ENCODE results near the gene HSD17B11.

GRCh38 chr4:87327136-87327535 is 63.9 kb downstream of the HSD17B11 start:
- TF ChIP-seq CTCF (conservative IDR thresholded peaks at IDR 0.05; ENCODE audit: low read depth, low read length), result no peak
- TF ChIP-seq EZH2 (IDR thresholded peaks at IDR 0.05; ENCODE audit: borderline replicate concordance, low read depth, low read length, poor library complexity, severe bottlenecking), result no peak

All from A673 (cell line).